Liver (tissue), 9 donors: ENCODE results near the gene SGO1. TPM values are rescaled to one million over a fixed set of nuclear protein-coding genes. Genes with fewer than 3 reads are reported as not detected.

ENCODE experiments used
- DNase-seq: peaks from one replicate; pipeline ENCODE4 v3.0.0-alpha.2; 2017; ENCODE audit warnings: low spot score
- H3K27ac ChIP-seq, 2 donors: one replicate each; pipeline ENCODE4 v1.7.0; 2013; ENCODE audit warnings: inconsistent platforms in 2 of 2, low read length in 2 of 2, control low read depth in 1 of 2, low read depth in 1 of 2, mild to moderate bottlenecking in 1 of 2
- H3K27me3 ChIP-seq, 4 donors: one replicate each; pipeline versions ENCODE4 v1.6.1 to v1.7.0; 2013; ENCODE audit warnings: low read length in 3 of 4, inconsistent platforms in 1 of 4, mild to moderate bottlenecking in 1 of 4, moderate library complexity in 1 of 4; ENCODE audit not compliant: control insufficient read depth in 4 of 4, insufficient read depth in 4 of 4
- H3K36me3 ChIP-seq, 4 donors: one replicate each; pipeline versions ENCODE4 v1.6.1 to v1.7.0; 2013; ENCODE audit warnings: low read length in 3 of 4, mild to moderate bottlenecking in 3 of 4, low read depth in 1 of 4, moderate library complexity in 1 of 4; ENCODE audit not compliant: control insufficient read depth in 4 of 4, insufficient read depth in 3 of 4
- H3K4me1 ChIP-seq, 4 donors: one replicate each; pipeline versions ENCODE4 v1.6.1 to v1.7.0; 2013; ENCODE audit warnings: low read length in 3 of 4, mild to moderate bottlenecking in 3 of 4, moderate library complexity in 1 of 4; ENCODE audit not compliant: control insufficient read depth in 4 of 4, insufficient read depth in 4 of 4
- H3K4me3 ChIP-seq, 3 donors: one replicate each; pipeline versions ENCODE4 v1.6.1 to v1.7.0; 2013; ENCODE audit warnings: low read length in 3 of 3, control low read depth in 1 of 3, low read depth in 1 of 3, mild to moderate bottlenecking in 1 of 3
- H3K9ac ChIP-seq, 2 donors: one replicate each; pipeline ENCODE4 v1.7.0; 2013; ENCODE audit warnings: low read length in 2 of 2, mild to moderate bottlenecking in 2 of 2, moderate library complexity in 2 of 2, control low read depth in 1 of 2, low read depth in 1 of 2
- H3K9me3 ChIP-seq, 4 donors: one replicate each; pipeline versions ENCODE4 v1.6.1 to v1.7.0; 2013; ENCODE audit warnings: low read length in 3 of 4; ENCODE audit not compliant: control insufficient read depth in 4 of 4
- EGR1 ChIP-seq, 2 donors: IDR thresholded peaks; 2 replicates each; pipeline ENCODE4 v1.6.1; 2016 to 2018; ENCODE audit warnings: antibody characterized with exemption in 2 of 2, low read depth in 2 of 2
- FOXA1 ChIP-seq: IDR thresholded peaks from 2 replicates; pipeline ENCODE4 v1.6.1; 2016; ENCODE audit warnings: antibody characterized with exemption
- FOXA2 ChIP-seq: IDR thresholded peaks from 2 replicates; pipeline ENCODE4 v1.6.1; 2016; ENCODE audit warnings: antibody characterized with exemption
- GABPA ChIP-seq, 2 donors: IDR thresholded peaks in 1 of 2; conservative IDR thresholded peaks in 1 of 2; 2 replicates each; pipeline ENCODE4 v1.6.1; 2016; ENCODE audit warnings: antibody characterized with exemption in 2 of 2, mild to moderate bottlenecking in 1 of 2, moderate library complexity in 1 of 2
- HNF4A ChIP-seq, 2 donors: conservative IDR thresholded peaks; 2 replicates each; pipeline ENCODE4 v1.6.1; 2016; ENCODE audit warnings: antibody characterized with exemption in 2 of 2, mild to moderate bottlenecking in 2 of 2
- HNF4G ChIP-seq: IDR thresholded peaks from 2 replicates; pipeline ENCODE4 v1.6.1; 2016; ENCODE audit warnings: antibody characterized with exemption
- JUND ChIP-seq, 2 donors: IDR thresholded peaks; 2 replicates each; pipeline ENCODE4 v1.6.1; 2016; ENCODE audit warnings: antibody characterized with exemption in 2 of 2
- NR2F2 ChIP-seq: IDR thresholded peaks from 2 replicates; pipeline ENCODE4 v1.6.1; 2016; ENCODE audit warnings: antibody characterized with exemption
- RAD21 ChIP-seq, 2 donors: IDR thresholded peaks; 2 replicates each; pipeline ENCODE4 v1.6.1; 2016; ENCODE audit warnings: antibody characterized with exemption in 2 of 2, mild to moderate bottlenecking in 2 of 2
- RXRA ChIP-seq, 2 donors: IDR thresholded peaks; 2 replicates each; pipeline ENCODE4 v1.6.1; 2017 to 2018; ENCODE audit warnings: antibody characterized with exemption in 2 of 2, mild to moderate bottlenecking in 1 of 2
- SP1 ChIP-seq: IDR thresholded peaks from 2 replicates; pipeline ENCODE4 v1.6.1; 2018; ENCODE audit warnings: antibody characterized with exemption, mild to moderate bottlenecking
- TAF1 ChIP-seq: conservative IDR thresholded peaks from 2 replicates; pipeline ENCODE4 v1.6.1; 2016; ENCODE audit warnings: antibody characterized with exemption, mild to moderate bottlenecking
- YY1 ChIP-seq: IDR thresholded peaks from 2 replicates; pipeline ENCODE4 v1.6.1; 2016; ENCODE audit warnings: antibody characterized with exemption, mild to moderate bottlenecking
- WGBS: extraction: QIAGEN DNeasy Blood & Tissue Kit; methylation state at CpG from one replicate; pipeline ENCODE4 v1.1.7; 2013; 5-methylcytosine and 5-hydroxymethylcytosine counted together
- polyA plus RNA-seq, 2 donors: library from polyadenylated mRNA; stranded (reverse) in 1 of 2; unstranded in 1 of 2; fragments of 200-250 nt in 1 of 2; fragments of >200 nt in 1 of 2; fragmentation: Nextera tagmentation in 1 of 2; extraction: Ambion mirVana in 1 of 2; gene quantifications; one replicate each; pipeline versions ENCODE4 v1.2.1 to v1.2.3, GENCODE V29; 2013 to 2015
- total RNA-seq, 2 donors: library from RNA; depleted of rRNA; stranded (reverse); fragments of >200 nt; gene quantifications; one replicate each; pipeline ENCODE4 v1.2.3, GENCODE V29; 2014
- TF ChIP-seq, protein P1 (sequence below): IDR thresholded peaks from 2 replicates; pipeline ENCODE4 v1.6.1; 2016; ENCODE audit warnings: antibody characterized with exemption, mild to moderate bottlenecking
- TF ChIP-seq, protein P2 (sequence below): IDR thresholded peaks from 2 replicates; pipeline ENCODE4 v1.6.1; 2016; ENCODE audit warnings: antibody characterized with exemption
- TF ChIP-seq, protein P3 (sequence below): fragments of 150-350 bp; IDR thresholded peaks from 2 replicates; pipeline ENCODE4 v1.5.1; 2017; ENCODE audit warnings: improper control_type of control experiment, low read depth, low read length; ENCODE audit not compliant: missing input control
- TF ChIP-seq, protein P4 (sequence below): IDR thresholded peaks from 2 replicates; pipeline ENCODE4 v1.6.1; 2016; ENCODE audit warnings: antibody characterized with exemption
- TF ChIP-seq, protein P5 (sequence below): IDR thresholded peaks from 2 replicates; pipeline ENCODE4 v1.6.1; 2016; ENCODE audit warnings: antibody characterized with exemption
- donor health status: healthy.
- donor health status: healthy.
- donor health status: healthy.
- donor health status: healthy.
- donor health status: healthy.

Gene SGO1
- total and polyA plus RNA-seq, 4 donors: 0.42 to 9.6 (median 0.71) TPM

DNA sequence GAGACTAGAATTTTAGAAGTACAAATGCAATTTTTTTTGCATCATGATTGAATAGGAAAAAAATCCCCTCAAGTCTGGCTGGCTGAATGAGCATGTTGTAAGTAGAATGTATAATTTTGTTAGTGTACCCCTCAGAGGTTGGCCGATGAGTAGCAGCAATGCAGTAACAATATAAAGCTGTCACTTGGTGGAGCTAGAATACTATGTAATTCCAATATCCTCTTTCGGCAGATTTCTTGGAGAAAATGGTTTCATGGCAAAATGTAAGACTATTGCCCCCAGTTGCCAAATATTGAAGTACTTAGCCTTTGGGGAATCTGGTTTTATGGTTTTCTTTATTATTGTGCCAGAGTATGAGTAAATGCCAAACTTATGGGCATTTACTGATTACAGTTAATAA lies 39.8 kb upstream of the SGO1 start:
- DNase-seq: no peak
- Histone ChIP-seq H3K9ac (no peak overlapping the region), H3K27me3 (no peaks in the 10 kb centered on the region), H3K9me3 (no peaks in the 10 kb centered on the region), H3K36me3 (no peaks in the 10 kb centered on the region), H3K4me3 (no peak overlapping the region), H3K4me1 (peaks cover 0 to 26% (median 22%) of the 10 kb centered on the region in 4 donors), H3K27ac (no peak overlapping the region)
- TF ChIP-seq, protein P1, sequence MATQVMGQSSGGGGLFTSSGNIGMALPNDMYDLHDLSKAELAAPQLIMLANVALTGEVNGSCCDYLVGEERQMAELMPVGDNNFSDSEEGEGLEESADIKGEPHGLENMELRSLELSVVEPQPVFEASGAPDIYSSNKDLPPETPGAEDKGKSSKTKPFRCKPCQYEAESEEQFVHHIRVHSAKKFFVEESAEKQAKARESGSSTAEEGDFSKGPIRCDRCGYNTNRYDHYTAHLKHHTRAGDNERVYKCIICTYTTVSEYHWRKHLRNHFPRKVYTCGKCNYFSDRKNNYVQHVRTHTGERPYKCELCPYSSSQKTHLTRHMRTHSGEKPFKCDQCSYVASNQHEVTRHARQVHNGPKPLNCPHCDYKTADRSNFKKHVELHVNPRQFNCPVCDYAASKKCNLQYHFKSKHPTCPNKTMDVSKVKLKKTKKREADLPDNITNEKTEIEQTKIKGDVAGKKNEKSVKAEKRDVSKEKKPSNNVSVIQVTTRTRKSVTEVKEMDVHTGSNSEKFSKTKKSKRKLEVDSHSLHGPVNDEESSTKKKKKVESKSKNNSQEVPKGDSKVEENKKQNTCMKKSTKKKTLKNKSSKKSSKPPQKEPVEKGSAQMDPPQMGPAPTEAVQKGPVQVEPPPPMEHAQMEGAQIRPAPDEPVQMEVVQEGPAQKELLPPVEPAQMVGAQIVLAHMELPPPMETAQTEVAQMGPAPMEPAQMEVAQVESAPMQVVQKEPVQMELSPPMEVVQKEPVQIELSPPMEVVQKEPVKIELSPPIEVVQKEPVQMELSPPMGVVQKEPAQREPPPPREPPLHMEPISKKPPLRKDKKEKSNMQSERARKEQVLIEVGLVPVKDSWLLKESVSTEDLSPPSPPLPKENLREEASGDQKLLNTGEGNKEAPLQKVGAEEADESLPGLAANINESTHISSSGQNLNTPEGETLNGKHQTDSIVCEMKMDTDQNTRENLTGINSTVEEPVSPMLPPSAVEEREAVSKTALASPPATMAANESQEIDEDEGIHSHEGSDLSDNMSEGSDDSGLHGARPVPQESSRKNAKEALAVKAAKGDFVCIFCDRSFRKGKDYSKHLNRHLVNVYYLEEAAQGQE: no peak
- TF ChIP-seq, protein P2, sequence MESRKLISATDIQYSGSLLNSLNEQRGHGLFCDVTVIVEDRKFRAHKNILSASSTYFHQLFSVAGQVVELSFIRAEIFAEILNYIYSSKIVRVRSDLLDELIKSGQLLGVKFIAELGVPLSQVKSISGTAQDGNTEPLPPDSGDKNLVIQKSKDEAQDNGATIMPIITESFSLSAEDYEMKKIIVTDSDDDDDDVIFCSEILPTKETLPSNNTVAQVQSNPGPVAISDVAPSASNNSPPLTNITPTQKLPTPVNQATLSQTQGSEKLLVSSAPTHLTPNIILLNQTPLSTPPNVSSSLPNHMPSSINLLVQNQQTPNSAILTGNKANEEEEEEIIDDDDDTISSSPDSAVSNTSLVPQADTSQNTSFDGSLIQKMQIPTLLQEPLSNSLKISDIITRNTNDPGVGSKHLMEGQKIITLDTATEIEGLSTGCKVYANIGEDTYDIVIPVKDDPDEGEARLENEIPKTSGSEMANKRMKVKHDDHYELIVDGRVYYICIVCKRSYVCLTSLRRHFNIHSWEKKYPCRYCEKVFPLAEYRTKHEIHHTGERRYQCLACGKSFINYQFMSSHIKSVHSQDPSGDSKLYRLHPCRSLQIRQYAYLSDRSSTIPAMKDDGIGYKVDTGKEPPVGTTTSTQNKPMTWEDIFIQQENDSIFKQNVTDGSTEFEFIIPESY: no peak
- TF ChIP-seq EGR1 (IDR thresholded peaks at IDR 0.05; ENCODE audit: low read depth in 2 of 2) (no peak), GABPA (IDR thresholded peaks at IDR 0.05 in 1 of 2, conservative IDR thresholded peaks at IDR 0.05 in 1 of 2) (no peak), NR2F2 (no peak), RAD21 (IDR thresholded peaks at IDR 0.05) (peak; percentile 90 to 91), HNF4A (conservative IDR thresholded peaks at IDR 0.05) (peak in 1 of 2 donors; percentile 28), JUND (IDR thresholded peaks at IDR 0.05) (no peak), TAF1 (no peak), RXRA (IDR thresholded peaks at IDR 0.05) (no peak), FOXA2 (no peak), YY1 (peak; percentile 24), SP1 (no peak), HNF4G (no peak), FOXA1 (no peak)
- TF ChIP-seq, protein P3, sequence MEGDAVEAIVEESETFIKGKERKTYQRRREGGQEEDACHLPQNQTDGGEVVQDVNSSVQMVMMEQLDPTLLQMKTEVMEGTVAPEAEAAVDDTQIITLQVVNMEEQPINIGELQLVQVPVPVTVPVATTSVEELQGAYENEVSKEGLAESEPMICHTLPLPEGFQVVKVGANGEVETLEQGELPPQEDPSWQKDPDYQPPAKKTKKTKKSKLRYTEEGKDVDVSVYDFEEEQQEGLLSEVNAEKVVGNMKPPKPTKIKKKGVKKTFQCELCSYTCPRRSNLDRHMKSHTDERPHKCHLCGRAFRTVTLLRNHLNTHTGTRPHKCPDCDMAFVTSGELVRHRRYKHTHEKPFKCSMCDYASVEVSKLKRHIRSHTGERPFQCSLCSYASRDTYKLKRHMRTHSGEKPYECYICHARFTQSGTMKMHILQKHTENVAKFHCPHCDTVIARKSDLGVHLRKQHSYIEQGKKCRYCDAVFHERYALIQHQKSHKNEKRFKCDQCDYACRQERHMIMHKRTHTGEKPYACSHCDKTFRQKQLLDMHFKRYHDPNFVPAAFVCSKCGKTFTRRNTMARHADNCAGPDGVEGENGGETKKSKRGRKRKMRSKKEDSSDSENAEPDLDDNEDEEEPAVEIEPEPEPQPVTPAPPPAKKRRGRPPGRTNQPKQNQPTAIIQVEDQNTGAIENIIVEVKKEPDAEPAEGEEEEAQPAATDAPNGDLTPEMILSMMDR: peak; percentile 67
- TF ChIP-seq, protein P4, sequence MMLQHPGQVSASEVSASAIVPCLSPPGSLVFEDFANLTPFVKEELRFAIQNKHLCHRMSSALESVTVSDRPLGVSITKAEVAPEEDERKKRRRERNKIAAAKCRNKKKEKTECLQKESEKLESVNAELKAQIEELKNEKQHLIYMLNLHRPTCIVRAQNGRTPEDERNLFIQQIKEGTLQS: no peak
- TF ChIP-seq, protein P5, sequence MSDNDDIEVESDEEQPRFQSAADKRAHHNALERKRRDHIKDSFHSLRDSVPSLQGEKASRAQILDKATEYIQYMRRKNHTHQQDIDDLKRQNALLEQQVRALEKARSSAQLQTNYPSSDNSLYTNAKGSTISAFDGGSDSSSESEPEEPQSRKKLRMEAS: no peak
- 15% methylated on average over 2 of the region's 2 CpGs for whole genome bisulfite sequencing
